ENCODE measurements around the gene C19orf67.

C19orf67 gene

GRCh38 chr19:14096272-14096992 lies 10.8 kb upstream of the C19orf67 start:
- no peak for ATAC-seq
- peaks cover 26% of the 10 kb centered on the region for H3K36me3 Mint-ChIP-seq
- H3K4me1 Mint-ChIP-seq: peaks cover 10% of the 10 kb centered on the region
- no peak overlapping the region for H3K4me3 Mint-ChIP-seq
- no peak overlapping the region for H3K27ac Mint-ChIP-seq
- no peaks in the 10 kb centered on the region for H3K27me3 Mint-ChIP-seq
- peaks cover 3% of the 10 kb centered on the region for H3K9me3 Mint-ChIP-seq

GRCh38 chr19:14094854-14095253 lies 9.3 kb upstream of the C19orf67 start:
- no peaks in the 10 kb centered on the region for H3K27me3 Mint-ChIP-seq
- peaks cover 20% of the 10 kb centered on the region for H3K36me3 Mint-ChIP-seq
- no peak overlapping the region for H3K4me3 Mint-ChIP-seq
- ATAC-seq: no peak
- H3K4me1 Mint-ChIP-seq: peaks cover 12% of the 10 kb centered on the region
- no peak overlapping the region for H3K27ac Mint-ChIP-seq
- peaks cover 3% of the 10 kb centered on the region for H3K9me3 Mint-ChIP-seq

GRCh38 chr19:14093117-14093823 lies 7.7 kb upstream of the C19orf67 start:
- Mint-ChIP-seq H3K36me3 (peaks cover 29% of the 10 kb centered on the region), H3K4me3 (no peak overlapping the region), H3K9me3 (peaks cover 3% of the 10 kb centered on the region), H3K27me3 (no peaks in the 10 kb centered on the region), H3K4me1 (peaks cover 18% of the 10 kb centered on the region), H3K27ac (no peak overlapping the region)
- ATAC-seq: no peak

- Mint-ChIP-seq H3K4me3 (peak overlapping the region; percentile 99), H3K9me3 (peaks cover 3% of the 10 kb centered on the region), H3K4me1 (peaks cover 18% of the 10 kb centered on the region), H3K27me3 (no peaks in the 10 kb centered on the region), H3K36me3 (peaks cover 21% of the 10 kb centered on the region), H3K27ac (peak overlapping the region; percentile 97)
- ATAC-seq: peak; percentile 7
Measured at GRCh38 chr19:14091813-14092462, 6.4 kb upstream of the C19orf67 start.

GRCh38 chr19:14091081-14091812 lies 5.7 kb upstream of the C19orf67 start:
- Mint-ChIP-seq H3K27ac (peak overlapping the region; percentile 97), H3K27me3 (no peaks in the 10 kb centered on the region), H3K9me3 (peaks cover 3% of the 10 kb centered on the region), H3K4me1 (peaks cover 18% of the 10 kb centered on the region), H3K4me3 (peak overlapping the region; percentile 99), H3K36me3 (peaks cover 15% of the 10 kb centered on the region)
- peak; percentile 88 for ATAC-seq

GRCh38 chr19:14090509-14091080 lies 5.0 kb upstream of the C19orf67 start, which contains the start of gene SAMD1:
Gene SAMD1 (minus strand): TSS chr19:14090751.
- H3K4me1 Mint-ChIP-seq: peaks cover 18% of the 10 kb centered on the region
- peak within 1 kb of the TSS; percentile 99 for H3K4me3 Mint-ChIP-seq
- H3K9me3 Mint-ChIP-seq: peaks cover 3% of the 10 kb centered on the region
- peak within 1 kb of the TSS; percentile 97 for H3K27ac Mint-ChIP-seq
- ATAC-seq: peak; percentile 76
- no peaks in the 10 kb centered on the region for H3K27me3 Mint-ChIP-seq
- peaks cover 15% of the 10 kb centered on the region for H3K36me3 Mint-ChIP-seq

- Mint-ChIP-seq H3K36me3 (peaks cover 20% of the 10 kb centered on the region), H3K4me1 (peaks cover 18% of the 10 kb centered on the region), H3K4me3 (peak overlapping the region; percentile 84), H3K27ac (peak overlapping the region; percentile 63), H3K9me3 (peaks cover 3% of the 10 kb centered on the region), H3K27me3 (no peaks in the 10 kb centered on the region)
- ATAC-seq: peak; percentile 52
Measured at GRCh38 chr19:14089662-14090508, 4.3 kb upstream of the C19orf67 start.

- H3K27me3 Mint-ChIP-seq: no peaks in the 10 kb centered on the region
- H3K4me1 Mint-ChIP-seq: peaks cover 18% of the 10 kb centered on the region
- H3K27ac Mint-ChIP-seq: peak overlapping the region; percentile 5
- peak overlapping the region; percentile 73 for H3K4me3 Mint-ChIP-seq
- peaks cover 3% of the 10 kb centered on the region for H3K9me3 Mint-ChIP-seq
- peaks cover 20% of the 10 kb centered on the region for H3K36me3 Mint-ChIP-seq
- no peak for ATAC-seq
Measured at GRCh38 chr19:14089412-14089661, 3.8 kb upstream of the C19orf67 start.

GRCh38 chr19:14088634-14089411 lies 3.2 kb upstream of the C19orf67 start:
- Mint-ChIP-seq H3K36me3 (peaks cover 20% of the 10 kb centered on the region), H3K9me3 (peaks cover 3% of the 10 kb centered on the region), H3K27ac (peak overlapping the region; percentile 5), H3K4me3 (peak overlapping the region; percentile 73), H3K27me3 (no peaks in the 10 kb centered on the region), H3K4me1 (peaks cover 18% of the 10 kb centered on the region)
- ATAC-seq: no peak

GRCh38 chr19:14086098-14086497 lies 515 bp upstream of the C19orf67 start:
- no peaks in the 10 kb centered on the region for H3K9me3 Mint-ChIP-seq
- ATAC-seq: no peak
- H3K27ac Mint-ChIP-seq: no peak overlapping the region
- peaks cover 20% of the 10 kb centered on the region for H3K36me3 Mint-ChIP-seq
- no peak overlapping the region for H3K4me3 Mint-ChIP-seq
- H3K27me3 Mint-ChIP-seq: no peaks in the 10 kb centered on the region
- H3K4me1 Mint-ChIP-seq: peaks cover 12% of the 10 kb centered on the region

- Mint-ChIP-seq H3K36me3 (peaks cover 5% of the 10 kb centered on the region), H3K27me3 (no peaks in the 10 kb centered on the region), H3K27ac (peak overlapping the region; percentile 90), H3K4me1 (peaks cover 5% of the 10 kb centered on the region), H3K4me3 (no peak overlapping the region), H3K9me3 (no peaks in the 10 kb centered on the region)
- ATAC-seq: no peak
Measured at GRCh38 chr19:14082675-14082960, 3.0 kb downstream of the C19orf67 start.

- no peaks in the 10 kb centered on the region for H3K9me3 Mint-ChIP-seq
- peak; percentile 29 for ATAC-seq
- H3K4me1 Mint-ChIP-seq: peaks cover 5% of the 10 kb centered on the region
- H3K27me3 Mint-ChIP-seq: no peaks in the 10 kb centered on the region
- peak overlapping the region; percentile 90 for H3K27ac Mint-ChIP-seq
- peak overlapping the region; percentile 96 for H3K4me3 Mint-ChIP-seq
- H3K36me3 Mint-ChIP-seq: peaks cover 5% of the 10 kb centered on the region
Measured at GRCh38 chr19:14081797-14082674, 3.5 kb downstream of the C19orf67 start.

Data from stimulated activated memory B cell treated with anti-CD40 and anti-IgM and Interleukin-4, amounts not matched to agents 10 μg/mL and 1 μg/mL and 100 μg/mL, for 72 hours (primary cell).